HepG2 (cell line): ENCODE data around the gene LYSMD3. TPM values are rescaled to one million over a fixed set of nuclear protein-coding genes. Genes with fewer than 3 reads are reported as not detected.

Experiments used
- ATF1 ChIP-seq: IDR thresholded peaks from 2 replicates; pipeline ENCODE4 v1.6.1; 2016; ENCODE audit warnings: mild to moderate bottlenecking, control low read depth
- CAMTA2 ChIP-seq: sonication (generic); formaldehyde crosslinking; IDR thresholded peaks from 2 replicates; pipeline ENCODE4 v1.4.0; 2020; ENCODE audit warnings: mild to moderate bottlenecking, missing genetic modification reagents, borderline replicate concordance
- MEF2D ChIP-seq: sonication (generic); formaldehyde crosslinking; IDR thresholded peaks from 2 replicates; pipeline ENCODE4 v1.5.1; 2020; ENCODE audit warnings: mild to moderate bottlenecking, missing genetic modification reagents
- PAX8 ChIP-seq: sonication (generic); formaldehyde crosslinking; IDR thresholded peaks from 2 replicates; pipeline ENCODE4 v1.8.0; 2022; ENCODE audit warnings: mild to moderate bottlenecking, missing genetic modification reagents, borderline replicate concordance
- REPIN1 ChIP-seq: sonication (generic); formaldehyde crosslinking; IDR thresholded peaks from 2 replicates; pipeline ENCODE4 v1.8.0; 2022; ENCODE audit warnings: missing genetic modification reagents, low read depth, mild to moderate bottlenecking, borderline replicate concordance
- SP1 ChIP-seq, 2 experiments: fragments of 450-650 bp in 1 of 2; sonication (generic) in 1 of 2; formaldehyde crosslinking in 1 of 2; IDR thresholded peaks; 2 replicates each; pipeline versions ENCODE4 v1.4.0 to v1.6.1; 2016 to 2020; ENCODE audit warnings: missing genetic modification reagents in 1 of 2
- ZNF136 ChIP-seq: sonication (generic); formaldehyde crosslinking; IDR thresholded peaks from 2 replicates; pipeline ENCODE4 v1.8.1; 2022; ENCODE audit warnings: low read depth, mild to moderate bottlenecking, moderate library complexity, missing genetic modification reagents
- ZNF296 ChIP-seq: sonication (generic); formaldehyde crosslinking; conservative IDR thresholded peaks from 2 replicates; pipeline ENCODE4 v1.5.0; 2020; ENCODE audit warnings: mild to moderate bottlenecking, missing genetic modification reagents
- ZNF317 ChIP-seq: sonication (generic); formaldehyde crosslinking; IDR thresholded peaks from 2 replicates; pipeline ENCODE4 v1.5.0; 2020; ENCODE audit warnings: mild to moderate bottlenecking, missing genetic modification reagents
- ZNF607 ChIP-seq: sonication (generic); formaldehyde crosslinking; IDR thresholded peaks from 2 replicates; pipeline ENCODE4 v1.5.1; 2020; ENCODE audit warnings: missing genetic modification reagents, mild to moderate bottlenecking, borderline replicate concordance
- ZNF609 ChIP-seq: sonication (generic); formaldehyde crosslinking; IDR thresholded peaks from 2 replicates; pipeline ENCODE4 v1.4.0; 2020; ENCODE audit warnings: mild to moderate bottlenecking, missing genetic modification reagents, borderline replicate concordance
- ZNF773 ChIP-seq: sonication (generic); formaldehyde crosslinking; IDR thresholded peaks from 2 replicates; pipeline ENCODE4 v1.4.0; 2020; ENCODE audit warnings: missing genetic modification reagents, borderline replicate concordance
- ZNF776 ChIP-seq: sonication (generic); formaldehyde crosslinking; IDR thresholded peaks from 2 replicates; pipeline ENCODE4 v1.4.0; 2020; ENCODE audit warnings: mild to moderate bottlenecking, missing genetic modification reagents
- ZNF850 ChIP-seq: sonication (generic); formaldehyde crosslinking; conservative IDR thresholded peaks from 2 replicates; pipeline ENCODE4 v1.9.0; 2021; ENCODE audit warnings: mild to moderate bottlenecking, missing genetic modification reagents
- polyA plus RNA-seq, 8 experiments: library from polyadenylated mRNA; depleted of rRNA in 3 of 8; stranded (reverse) in 7 of 8; unstranded in 1 of 8; fragments of >200 nt; fragmentation: Illumina TruSeq in 4 of 8; extraction: Trizol in 4 of 8; gene quantifications; 2 replicates each; pipeline versions ENCODE4 v1.2.1 to v1.2.3, GENCODE V29; 2011 to 2016; ENCODE audit warnings: low read depth in 4 of 8, missing spikeins in 1 of 8, mixed read lengths in 1 of 8; ENCODE audit not compliant: insufficient read depth in 1 of 8
- total RNA-seq, 5 experiments: library from RNA; depleted of rRNA; stranded (reverse); fragments of >200 nt; fragmentation: Illumina TruSeq; extraction: Trizol; gene quantifications; 2 replicates each; pipeline ENCODE4 v1.2.3, GENCODE V29; 2016; ENCODE audit warnings: low read depth in 1 of 5
- TF ChIP-seq, protein P1 (sequence below): sonication (generic); formaldehyde crosslinking; IDR thresholded peaks from 2 replicates; pipeline ENCODE4 v1.4.0; 2020; ENCODE audit warnings: mild to moderate bottlenecking, low read depth, missing genetic modification reagents
- TF ChIP-seq, protein P2 (sequence below): sonication (generic); formaldehyde crosslinking; IDR thresholded peaks from 2 replicates; pipeline ENCODE4 v1.4.0; 2020; ENCODE audit warnings: missing genetic modification reagents

Gene LYSMD3
- total and polyA plus RNA-seq, 2 of the 13 experiments (the other 11 are each of a cell fraction or from before 2014, with no cell fraction given): 9.1 to 13.8 TPM

- TF ChIP-seq ZNF776 (CRISPR knock-in tag): peak; percentile 95; the same call in 1 of the 2 replicates
- TF ChIP-seq ZNF607 (CRISPR knock-in tag): peak; percentile 20; the same call in 1 of the 2 replicates
- no peak for TF ChIP-seq ZNF850 (CRISPR knock-in tag)
- peak; percentile 93 for TF ChIP-seq ZNF317
- TF ChIP-seq REPIN1 (CRISPR knock-in tag): peak; percentile 85; the same call in 1 of the 2 replicates
- peak; percentile 82; the same call in 1 of the 2 replicates for TF ChIP-seq PAX8 (CRISPR knock-in tag)
- TF ChIP-seq ATF1 (CRISPR knock-in tag): no peak
- peak; percentile 78; the same call in 1 of the 2 replicates for TF ChIP-seq ZNF773 (CRISPR knock-in tag)
- TF ChIP-seq ZNF609 (CRISPR knock-in tag): no peak; the same call in 1 of the 2 replicates
- TF ChIP-seq CAMTA2 (CRISPR knock-in tag): peak; percentile 84
- peak; percentile 51; the same call in 1 of the 2 replicates for TF ChIP-seq MEF2D (CRISPR knock-in tag)
- no peak for TF ChIP-seq SP1 (IDR thresholded peaks at IDR 0.05)
- peak; percentile 89 for TF ChIP-seq SP1 (CRISPR knock-in tag; IDR thresholded peaks at IDR 0.05)
- TF ChIP-seq, protein P1, sequence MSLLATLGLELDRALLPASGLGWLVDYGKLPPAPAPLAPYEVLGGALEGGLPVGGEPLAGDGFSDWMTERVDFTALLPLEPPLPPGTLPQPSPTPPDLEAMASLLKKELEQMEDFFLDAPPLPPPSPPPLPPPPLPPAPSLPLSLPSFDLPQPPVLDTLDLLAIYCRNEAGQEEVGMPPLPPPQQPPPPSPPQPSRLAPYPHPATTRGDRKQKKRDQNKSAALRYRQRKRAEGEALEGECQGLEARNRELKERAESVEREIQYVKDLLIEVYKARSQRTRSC (CRISPR knock-in tag): no peak
- TF ChIP-seq ZNF136 (CRISPR knock-in tag): peak; percentile 65; the same call in 1 of the 2 replicates
- no peak for TF ChIP-seq ZNF296 (CRISPR knock-in tag)
- TF ChIP-seq, protein P2, sequence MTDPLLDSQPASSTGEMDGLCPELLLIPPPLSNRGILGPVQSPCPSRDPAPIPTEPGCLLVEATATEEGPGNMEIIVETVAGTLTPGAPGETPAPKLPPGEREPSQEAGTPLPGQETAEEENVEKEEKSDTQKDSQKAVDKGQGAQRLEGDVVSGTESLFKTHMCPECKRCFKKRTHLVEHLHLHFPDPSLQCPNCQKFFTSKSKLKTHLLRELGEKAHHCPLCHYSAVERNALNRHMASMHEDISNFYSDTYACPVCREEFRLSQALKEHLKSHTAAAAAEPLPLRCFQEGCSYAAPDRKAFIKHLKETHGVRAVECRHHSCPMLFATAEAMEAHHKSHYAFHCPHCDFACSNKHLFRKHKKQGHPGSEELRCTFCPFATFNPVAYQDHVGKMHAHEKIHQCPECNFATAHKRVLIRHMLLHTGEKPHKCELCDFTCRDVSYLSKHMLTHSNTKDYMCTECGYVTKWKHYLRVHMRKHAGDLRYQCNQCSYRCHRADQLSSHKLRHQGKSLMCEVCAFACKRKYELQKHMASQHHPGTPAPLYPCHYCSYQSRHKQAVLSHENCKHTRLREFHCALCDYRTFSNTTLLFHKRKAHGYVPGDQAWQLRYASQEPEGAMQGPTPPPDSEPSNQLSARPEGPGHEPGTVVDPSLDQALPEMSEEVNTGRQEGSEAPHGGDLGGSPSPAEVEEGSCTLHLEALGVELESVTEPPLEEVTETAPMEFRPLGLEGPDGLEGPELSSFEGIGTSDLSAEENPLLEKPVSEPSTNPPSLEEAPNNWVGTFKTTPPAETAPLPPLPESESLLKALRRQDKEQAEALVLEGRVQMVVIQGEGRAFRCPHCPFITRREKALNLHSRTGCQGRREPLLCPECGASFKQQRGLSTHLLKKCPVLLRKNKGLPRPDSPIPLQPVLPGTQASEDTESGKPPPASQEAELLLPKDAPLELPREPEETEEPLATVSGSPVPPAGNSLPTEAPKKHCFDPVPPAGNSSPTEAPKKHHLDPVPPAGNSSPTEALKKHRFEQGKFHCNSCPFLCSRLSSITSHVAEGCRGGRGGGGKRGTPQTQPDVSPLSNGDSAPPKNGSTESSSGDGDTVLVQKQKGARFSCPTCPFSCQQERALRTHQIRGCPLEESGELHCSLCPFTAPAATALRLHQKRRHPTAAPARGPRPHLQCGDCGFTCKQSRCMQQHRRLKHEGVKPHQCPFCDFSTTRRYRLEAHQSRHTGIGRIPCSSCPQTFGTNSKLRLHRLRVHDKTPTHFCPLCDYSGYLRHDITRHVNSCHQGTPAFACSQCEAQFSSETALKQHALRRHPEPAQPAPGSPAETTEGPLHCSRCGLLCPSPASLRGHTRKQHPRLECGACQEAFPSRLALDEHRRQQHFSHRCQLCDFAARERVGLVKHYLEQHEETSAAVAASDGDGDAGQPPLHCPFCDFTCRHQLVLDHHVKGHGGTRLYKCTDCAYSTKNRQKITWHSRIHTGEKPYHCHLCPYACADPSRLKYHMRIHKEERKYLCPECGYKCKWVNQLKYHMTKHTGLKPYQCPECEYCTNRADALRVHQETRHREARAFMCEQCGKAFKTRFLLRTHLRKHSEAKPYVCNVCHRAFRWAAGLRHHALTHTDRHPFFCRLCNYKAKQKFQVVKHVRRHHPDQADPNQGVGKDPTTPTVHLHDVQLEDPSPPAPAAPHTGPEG (CRISPR knock-in tag): no peak; the same call in none of the 2 replicates
These were observed 54.9 kb downstream of the LYSMD3 start, which contains the start of the genes MBLAC2 and POLR3G (continued) for GRCh38 chr5:90474235-90475107.
